Stimulated activated CD8-positive, alpha-beta memory T cell treated with anti-CD3 and anti-CD28 coated beads, Interleukin-7, amount 100 ng/mL, for 1 hour (primary cell): ENCODE data around the gene HEPACAM.
"Not testable (repeated sequence)": the region's sequence is repeated elsewhere in the genome, so short reads cannot be mapped to it uniquely, and the experiment has no call there.

Source experiments
- DNase-seq, 2 donors: peaks; one replicate each; pipeline ENCODE4 v3.0.0-alpha.2; 2020; ENCODE audit warnings: low read depth in 2 of 2

Gene HEPACAM

GRCh38 chr11:124935548-124936514 is at the start of gene HEPACAM:
Gene HEPACAM (minus strand): TSS chr11:124936047. CDS start chr11:124936006, 41 bp downstream.
- no peak for DNase-seq

GRCh38 chr11:124984512-124984854 is 48.6 kb upstream of the HEPACAM start:
- no peak for DNase-seq

- DNase-seq, result no peak
Observed at GRCh38 chr11:124983674-124984511, 48.0 kb upstream of the HEPACAM start.

- no peak for DNase-seq
Observed at GRCh38 chr11:124982043-124982442, 46.2 kb upstream of the HEPACAM start.

- no peak for DNase-seq
Observed at GRCh38 chr11:124978316-124978715, 42.5 kb upstream of the HEPACAM start.

- DNase-seq, result no peak
Observed at GRCh38 chr11:124977006-124977405, 41.2 kb upstream of the HEPACAM start.

- DNase-seq, result no peak
Observed at GRCh38 chr11:124976531-124976930, 40.7 kb upstream of the HEPACAM start.

- DNase-seq, result no peak
Observed at GRCh38 chr11:124971810-124972209, 36.0 kb upstream of the HEPACAM start.

GRCh38 chr11:124970925-124971324 is 35.1 kb upstream of the HEPACAM start:
- no peak for DNase-seq

GRCh38 chr11:124968197-124968596 is 32.4 kb upstream of the HEPACAM start:
- DNase-seq, result not testable (repeated sequence)

- no peak for DNase-seq
Observed at GRCh38 chr11:124961972-124962609, 26.2 kb upstream of the HEPACAM start.

GRCh38 chr11:124955035-124955434 is 19.2 kb upstream of the HEPACAM start:
- no peak for DNase-seq

GRCh38 chr11:124954590-124954955 is 18.7 kb upstream of the HEPACAM start:
- no peak for DNase-seq

- peak; percentile 91 for DNase-seq
Observed at GRCh38 chr11:124953753-124954589, 18.1 kb upstream of the HEPACAM start, which contains the start of gene CCDC15. Gene CCDC15 (plus strand): TSS chr11:124954202. CDS start chr11:124954733, 531 bp downstream.

GRCh38 chr11:124951341-124951740 is 15.5 kb upstream of the HEPACAM start:
- DNase-seq, result no peak

- no peak for DNase-seq
Observed at GRCh38 chr11:124950601-124951330, 14.9 kb upstream of the HEPACAM start.

- no peak for DNase-seq
Observed at GRCh38 chr11:124946735-124947141, 10.9 kb upstream of the HEPACAM start.

- DNase-seq, result no peak
Observed at GRCh38 chr11:124945826-124946225, 10.0 kb upstream of the HEPACAM start.

GRCh38 chr11:124944565-124944964 is 8.7 kb upstream of the HEPACAM start:
- DNase-seq, result no peak

GRCh38 chr11:124943741-124944140 is 7.9 kb upstream of the HEPACAM start:
- no peak for DNase-seq
